ENCODE data around the gene MAML3. TPM values are rescaled to one million over a fixed set of nuclear protein-coding genes. Genes with fewer than 3 reads are reported as not detected.

The MAML3 gene
- polyA plus RNA-seq, 1 donor (not counting 4 experiments of a cell fraction or from before 2014, with no cell fraction given) = 0.68 TPM

DNA sequence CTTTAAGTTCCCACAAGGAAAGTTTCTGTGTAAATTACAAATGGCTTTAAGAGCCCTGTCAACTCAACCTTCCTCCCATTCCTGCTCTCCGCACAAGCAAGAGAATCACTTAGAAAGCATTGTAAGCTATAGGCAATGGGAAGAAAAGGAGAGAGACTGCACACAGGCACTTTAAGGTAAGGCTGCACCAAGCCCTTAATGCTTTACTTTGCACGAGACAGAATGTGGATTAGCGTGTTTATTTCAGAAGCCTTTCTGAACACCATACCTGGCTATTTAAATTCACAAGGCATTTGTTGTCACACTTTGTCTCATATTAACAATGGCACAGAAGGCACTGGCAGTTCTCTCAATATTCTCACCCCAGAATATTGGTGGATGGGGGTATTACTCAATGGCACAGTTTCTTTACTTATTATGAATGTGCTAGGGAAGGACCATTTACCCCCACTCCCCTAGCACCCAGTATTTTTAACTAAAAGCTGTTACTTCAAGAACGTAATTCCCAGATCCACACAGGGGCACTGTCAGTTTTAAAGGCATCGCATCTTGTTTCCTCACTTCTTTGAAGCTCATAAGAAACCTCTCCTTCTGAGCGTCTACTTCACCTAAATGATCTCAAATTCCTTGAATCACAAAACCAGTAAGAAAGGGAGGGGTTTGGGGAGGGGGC is 150.0 kb downstream of the MAML3 start:
- no peak overlapping the region for H3K9ac ChIP-seq (ENCODE audit: control insufficient read depth, extremely low read depth, insufficient read depth, low read length)
- H3K4me3 ChIP-seq (ENCODE audit: control insufficient read depth in 2 of 3, extremely low read depth in 1 of 3, insufficient read depth in 2 of 3, low read depth in 1 of 3, low read length in 3 of 3) = peak overlapping the region in 2 of 3 experiments; percentile 21 to 31
- H2AFZ ChIP-seq (ENCODE audit: control insufficient read depth, low read length) = peak overlapping the region; percentile 5
- TF ChIP-seq EZH2 (IDR thresholded peaks at IDR 0.05; ENCODE audit: low read length) = no peak
- TF ChIP-seq, protein P1, sequence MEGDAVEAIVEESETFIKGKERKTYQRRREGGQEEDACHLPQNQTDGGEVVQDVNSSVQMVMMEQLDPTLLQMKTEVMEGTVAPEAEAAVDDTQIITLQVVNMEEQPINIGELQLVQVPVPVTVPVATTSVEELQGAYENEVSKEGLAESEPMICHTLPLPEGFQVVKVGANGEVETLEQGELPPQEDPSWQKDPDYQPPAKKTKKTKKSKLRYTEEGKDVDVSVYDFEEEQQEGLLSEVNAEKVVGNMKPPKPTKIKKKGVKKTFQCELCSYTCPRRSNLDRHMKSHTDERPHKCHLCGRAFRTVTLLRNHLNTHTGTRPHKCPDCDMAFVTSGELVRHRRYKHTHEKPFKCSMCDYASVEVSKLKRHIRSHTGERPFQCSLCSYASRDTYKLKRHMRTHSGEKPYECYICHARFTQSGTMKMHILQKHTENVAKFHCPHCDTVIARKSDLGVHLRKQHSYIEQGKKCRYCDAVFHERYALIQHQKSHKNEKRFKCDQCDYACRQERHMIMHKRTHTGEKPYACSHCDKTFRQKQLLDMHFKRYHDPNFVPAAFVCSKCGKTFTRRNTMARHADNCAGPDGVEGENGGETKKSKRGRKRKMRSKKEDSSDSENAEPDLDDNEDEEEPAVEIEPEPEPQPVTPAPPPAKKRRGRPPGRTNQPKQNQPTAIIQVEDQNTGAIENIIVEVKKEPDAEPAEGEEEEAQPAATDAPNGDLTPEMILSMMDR (optimal IDR thresholded peaks at IDR 0.05 in 1 of 3, IDR thresholded peaks at IDR 0.05 in 1 of 3, conservative IDR thresholded peaks at IDR 0.05 in 1 of 3; ENCODE audit: extremely low read depth in 1 of 3, insufficient read depth in 2 of 3, low read length in 3 of 3) = no peak
- H3K27ac ChIP-seq (ENCODE audit: control insufficient read depth, insufficient read depth, low read length) = no peak overlapping the region
- H3K27me3 ChIP-seq (ENCODE audit: control insufficient read depth, extremely low read depth, insufficient read depth, low read length) = no peaks in the 10 kb centered on the region
- no peaks in the 10 kb centered on the region for H3K79me2 ChIP-seq (ENCODE audit: control insufficient read depth, insufficient read depth, low read length)
- H4K20me1 ChIP-seq (ENCODE audit: control insufficient read depth, extremely low read depth, insufficient read depth, low read length) = no peaks in the 10 kb centered on the region
- peak; percentile 36 for FAIRE-seq
- H3K4me1 ChIP-seq (ENCODE audit: control insufficient read depth, extremely low read depth, insufficient read depth, low read length) = peaks cover 3% of the 10 kb centered on the region
- no peak for DNase-seq (ENCODE audit: low read depth, low spot score)
- no peaks in the 10 kb centered on the region for H3K36me3 ChIP-seq (ENCODE audit: control insufficient read depth in 2 of 2, extremely low read depth in 1 of 2, insufficient read depth in 2 of 2, low read length in 2 of 2)
- H3K4me2 ChIP-seq (ENCODE audit: control insufficient read depth, extremely low read depth, insufficient read depth, low read depth, low read length) = peak overlapping the region; percentile 59
- dilution Hi-C loops (cut with MboI; ENCODE audit: extremely low pct_ligation_motif_present, low sequenced_read_pairs) = no loop called here
- no peaks in the 10 kb centered on the region for H3K9me3 ChIP-seq (ENCODE audit: control insufficient read depth, low read depth, low read length)
- H3K9me1 ChIP-seq (ENCODE audit: control insufficient read depth, extremely low read depth, insufficient read depth, low read length) = no peaks in the 10 kb centered on the region

DNA sequence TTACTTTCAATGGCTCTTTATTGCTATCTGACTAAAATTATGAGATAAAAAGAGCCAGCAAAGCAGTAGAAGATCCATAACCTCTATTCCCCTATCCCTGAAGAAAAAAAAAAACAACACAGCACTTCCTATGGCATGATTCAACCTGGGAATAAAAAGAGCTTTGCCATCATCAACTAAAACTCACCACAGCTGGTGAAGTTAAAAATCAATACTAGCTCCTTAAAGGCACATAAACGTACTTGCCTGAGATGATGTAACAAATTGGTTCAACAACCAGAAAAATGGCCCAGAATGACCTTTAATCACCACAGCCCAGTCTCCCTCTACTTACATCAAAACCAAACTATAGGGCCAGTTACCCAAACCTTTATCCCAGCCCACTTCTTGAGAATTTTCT is 153.8 kb downstream of the MAML3 start:
- TF ChIP-seq, protein P1 (optimal IDR thresholded peaks at IDR 0.05 in 1 of 3, IDR thresholded peaks at IDR 0.05 in 1 of 3, conservative IDR thresholded peaks at IDR 0.05 in 1 of 3; ENCODE audit: extremely low read depth in 1 of 3, insufficient read depth in 2 of 3, low read length in 3 of 3) = no peak
- no peak for TF ChIP-seq EZH2 (IDR thresholded peaks at IDR 0.05; ENCODE audit: low read length)
- Histone ChIP-seq H3K9ac (ENCODE audit: control insufficient read depth, extremely low read depth, insufficient read depth, low read length) (no peak overlapping the region), H2AFZ (ENCODE audit: control insufficient read depth, low read length) (no peak overlapping the region), H3K27ac (ENCODE audit: control insufficient read depth, insufficient read depth, low read length) (no peak overlapping the region), H3K4me2 (ENCODE audit: control insufficient read depth, extremely low read depth, insufficient read depth, low read depth, low read length) (no peak overlapping the region), H3K4me1 (ENCODE audit: control insufficient read depth, extremely low read depth, insufficient read depth, low read length) (peaks cover 3% of the 10 kb centered on the region), H3K9me3 (ENCODE audit: control insufficient read depth, low read depth, low read length) (no peaks in the 10 kb centered on the region), H3K79me2 (ENCODE audit: control insufficient read depth, insufficient read depth, low read length) (no peaks in the 10 kb centered on the region), H3K9me1 (ENCODE audit: control insufficient read depth, extremely low read depth, insufficient read depth, low read length) (no peaks in the 10 kb centered on the region), H3K36me3 (ENCODE audit: control insufficient read depth in 2 of 2, extremely low read depth in 1 of 2, insufficient read depth in 2 of 2, low read length in 2 of 2) (no peaks in the 10 kb centered on the region), H3K27me3 (ENCODE audit: control insufficient read depth, extremely low read depth, insufficient read depth, low read length) (no peaks in the 10 kb centered on the region), H3K4me3 (ENCODE audit: control insufficient read depth in 2 of 3, extremely low read depth in 1 of 3, insufficient read depth in 2 of 3, low read depth in 1 of 3, low read length in 3 of 3) (no peak overlapping the region), H4K20me1 (ENCODE audit: control insufficient read depth, extremely low read depth, insufficient read depth, low read length) (no peaks in the 10 kb centered on the region)
- FAIRE-seq (no peak), DNase-seq (ENCODE audit: low read depth, low spot score) (no peak)
- dilution Hi-C loops (cut with MboI; ENCODE audit: extremely low pct_ligation_motif_present, low sequenced_read_pairs) = no loop called here
